GM18511 (cell line): ENCODE results near the gene ERC1.
"Not testable (repeated sequence)": the region's sequence is repeated elsewhere in the genome, so short reads cannot be mapped to it uniquely, and the experiment has no call there.

ENCODE experiments used
- ATAC-seq: cut with Tn5 transposase; IDR thresholded peaks from one replicate; pipeline ENCODE4 v1.9.1; 2021; ENCODE audit warnings: mild to moderate bottlenecking, moderate library complexity; ENCODE audit not compliant: unreplicated experiment

Gene ERC1

DNA sequence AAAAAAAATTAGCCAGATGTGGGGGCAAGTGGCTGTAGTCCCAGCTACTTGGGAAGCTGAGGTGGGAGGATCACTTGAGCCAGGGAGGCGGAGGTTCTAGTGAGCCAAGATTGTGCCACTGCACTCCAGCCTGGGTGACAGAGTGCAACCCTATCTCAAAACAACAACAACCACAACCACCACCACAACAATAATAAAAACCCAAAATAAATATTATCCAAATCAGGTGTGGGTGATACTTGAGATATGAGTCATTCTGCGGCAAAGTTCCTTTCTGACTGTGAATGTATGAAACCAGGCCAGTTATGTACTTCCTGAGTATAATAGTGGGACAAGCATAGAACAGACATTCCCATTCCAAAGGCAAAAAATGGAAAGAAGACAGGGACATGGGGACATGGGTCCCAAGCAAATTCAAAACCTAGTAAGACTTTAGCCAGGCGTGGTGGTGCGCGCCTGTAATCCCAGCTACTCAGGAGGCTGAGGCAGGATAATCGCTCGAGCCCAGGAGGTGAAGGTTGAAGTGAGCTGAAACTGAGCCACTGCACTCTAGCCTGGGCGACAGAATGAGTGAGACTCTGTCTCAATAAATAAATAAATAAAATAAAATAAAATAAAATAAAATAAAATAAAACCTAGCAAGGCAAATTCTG lies 9.7 kb upstream of the ERC1 start:
- peak; percentile 55 for ATAC-seq

DNA sequence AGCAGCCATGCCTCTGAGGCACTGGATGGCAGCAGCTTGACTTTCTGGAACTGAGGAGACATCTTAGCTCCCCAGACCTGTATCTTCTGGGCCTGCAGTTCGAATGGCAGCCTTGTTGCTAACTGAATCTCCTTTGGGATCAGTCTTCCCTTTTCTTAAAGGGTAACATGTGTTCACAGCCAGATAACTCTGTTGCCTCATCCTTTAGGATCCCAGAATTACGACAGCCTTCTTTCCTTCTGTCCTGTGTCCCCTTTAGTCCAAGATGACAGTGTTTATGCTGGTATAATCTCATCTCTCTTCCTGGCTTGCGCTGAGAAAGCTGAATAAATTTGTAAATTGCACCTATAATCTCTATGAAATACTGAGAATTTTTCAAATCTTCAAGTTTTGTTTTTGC lies 9.1 kb upstream of the ERC1 start:
- no peak for ATAC-seq

DNA sequence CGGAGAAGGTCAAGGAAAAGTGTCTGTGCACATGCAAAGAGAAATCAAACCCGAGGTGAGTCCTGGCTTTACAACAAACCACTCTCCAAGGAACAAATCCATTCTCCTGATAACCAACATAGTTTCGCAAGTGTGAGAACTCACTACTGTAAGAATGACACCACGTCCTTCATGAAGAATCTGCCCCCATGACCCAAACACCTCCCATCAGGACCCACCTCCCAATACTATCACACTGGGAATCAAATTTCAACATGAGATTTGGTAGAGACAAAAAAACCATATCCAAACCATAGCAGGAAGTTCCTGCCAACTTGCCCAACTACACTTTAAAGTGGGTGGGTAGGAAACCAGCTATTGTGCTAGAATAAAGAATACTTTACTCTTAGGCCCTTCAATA lies 2.4 kb upstream of the ERC1 start:
- no peak for ATAC-seq

DNA sequence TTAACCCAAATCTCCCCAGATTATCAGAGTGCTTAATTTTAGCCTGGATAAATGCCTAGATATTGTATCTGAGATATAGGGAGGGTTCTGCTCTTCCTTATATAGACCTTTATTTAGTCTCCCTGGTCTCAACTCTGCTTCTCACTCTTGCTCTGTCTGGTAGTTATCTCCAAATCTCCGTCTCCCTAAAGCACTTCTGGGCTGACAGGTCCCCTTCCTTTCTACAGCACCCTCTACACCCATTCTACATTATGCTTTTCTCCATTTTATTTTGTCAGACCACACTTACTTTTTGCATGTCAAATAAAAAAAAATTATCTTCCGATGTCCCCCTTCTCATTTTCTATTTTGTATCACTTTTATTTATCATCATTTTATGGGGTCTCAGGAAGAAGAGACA lies 2.0 kb upstream of the ERC1 start:
- ATAC-seq: no peak

DNA sequence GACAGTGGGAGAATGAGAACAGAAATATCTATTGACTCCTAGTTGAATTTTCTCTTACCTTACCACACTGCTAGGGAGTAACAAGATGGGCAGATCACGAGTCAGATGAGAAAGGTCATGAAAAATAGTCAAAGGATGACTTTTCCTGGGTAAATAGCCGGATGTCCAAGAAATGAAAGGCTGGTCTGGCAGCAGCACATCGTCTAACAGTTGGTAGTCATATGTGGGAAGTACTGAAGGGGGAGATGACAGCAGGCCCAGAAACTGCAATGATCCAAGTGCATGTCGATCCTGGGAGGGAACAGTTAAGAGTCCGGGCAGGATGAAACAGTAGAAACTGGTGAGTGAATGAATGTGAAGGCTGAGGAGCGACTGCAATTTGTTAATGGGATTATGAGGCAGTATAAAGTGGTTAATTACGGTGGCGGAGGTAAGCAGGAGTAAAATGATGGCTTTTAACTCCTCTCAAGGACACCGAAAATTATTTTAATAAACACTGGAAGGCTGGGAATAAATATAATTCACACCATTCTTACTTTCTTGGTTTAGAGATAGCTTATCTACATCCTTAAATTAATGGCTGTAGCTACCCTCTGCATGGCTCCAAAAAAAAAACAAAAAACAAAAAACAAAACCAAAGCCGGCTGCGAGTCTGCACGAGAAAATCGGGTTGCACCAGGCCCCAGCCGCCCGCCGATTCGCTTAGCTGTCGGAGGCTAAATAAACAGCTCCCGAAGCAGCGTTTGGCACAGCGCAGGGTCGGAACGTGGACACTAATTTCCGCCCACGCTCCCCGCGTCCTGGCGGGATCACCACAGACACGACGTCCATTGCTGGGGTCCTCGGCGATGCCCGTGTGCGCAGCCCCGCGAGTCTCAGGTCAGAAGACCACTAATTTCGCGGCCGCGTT lies 1.0 kb upstream of the ERC1 start:
- peak; percentile 14 for ATAC-seq

DNA sequence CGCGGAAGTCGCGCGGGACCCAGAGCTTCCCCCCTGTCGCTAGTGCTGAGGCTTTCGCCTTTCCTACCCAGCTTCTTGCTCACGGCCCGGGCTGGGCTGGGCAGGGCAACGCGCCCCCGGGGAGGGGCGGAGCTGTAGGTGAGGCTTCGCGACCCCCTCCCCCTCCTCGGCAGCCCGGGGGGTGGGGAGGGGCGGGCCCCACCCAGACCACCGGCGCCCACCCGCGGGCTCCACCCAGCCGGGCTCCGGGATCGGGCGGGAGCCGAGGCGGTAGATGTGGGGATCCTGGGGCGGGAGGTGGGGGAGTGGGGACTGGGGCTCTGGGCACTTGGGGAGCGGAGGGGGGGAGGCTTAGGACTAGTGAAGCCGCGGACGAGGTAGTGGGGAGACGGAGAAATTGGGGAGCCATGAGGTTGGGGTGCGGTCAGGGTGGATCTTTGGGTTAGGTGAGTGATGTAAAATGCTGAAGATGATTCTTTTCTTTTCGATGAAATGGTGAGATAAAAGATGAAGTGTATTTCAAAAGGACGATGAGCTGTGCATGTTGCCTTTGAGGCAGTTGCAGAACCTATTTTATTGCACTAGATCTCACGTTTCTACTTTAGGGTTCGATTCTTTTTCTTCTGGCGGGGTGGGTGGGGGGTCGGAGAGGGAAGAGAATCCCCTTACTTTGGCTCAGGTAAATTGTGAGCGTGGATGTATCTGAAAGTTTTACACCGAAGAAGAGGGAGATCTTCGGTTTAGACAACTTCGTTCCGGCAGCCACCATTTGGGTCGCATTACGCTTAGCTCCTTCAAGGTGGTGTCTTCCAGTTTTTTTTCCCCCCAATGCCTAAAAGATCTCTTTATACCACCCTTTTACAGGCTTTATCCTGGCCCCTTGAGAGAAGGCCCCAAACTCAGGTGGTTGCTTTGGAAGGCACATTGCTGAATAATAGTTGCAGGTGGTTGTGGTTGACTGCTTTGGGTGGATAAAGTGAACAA lies 619 bp downstream of the ERC1 start:
- peak; percentile 35 for ATAC-seq

DNA sequence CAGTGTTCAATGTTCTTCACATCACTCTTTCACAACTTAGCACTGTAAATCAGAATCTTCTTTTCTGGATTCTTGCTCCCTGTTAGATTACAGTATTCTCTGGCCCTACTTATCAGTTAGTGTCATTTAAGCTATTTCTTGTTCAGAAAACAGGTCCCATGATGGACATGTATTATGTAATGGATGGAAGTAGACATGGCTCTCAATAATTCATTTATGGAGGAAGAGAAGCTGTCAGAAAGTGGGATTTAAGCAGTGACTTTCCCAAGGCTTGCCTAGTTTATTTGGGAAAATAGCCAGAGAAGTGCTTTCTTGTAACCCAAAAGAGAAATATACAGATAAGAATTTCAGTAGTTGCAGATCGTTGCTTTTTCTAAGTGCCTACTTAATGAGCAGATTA lies 1.6 kb downstream of the ERC1 start:
- no peak for ATAC-seq

DNA sequence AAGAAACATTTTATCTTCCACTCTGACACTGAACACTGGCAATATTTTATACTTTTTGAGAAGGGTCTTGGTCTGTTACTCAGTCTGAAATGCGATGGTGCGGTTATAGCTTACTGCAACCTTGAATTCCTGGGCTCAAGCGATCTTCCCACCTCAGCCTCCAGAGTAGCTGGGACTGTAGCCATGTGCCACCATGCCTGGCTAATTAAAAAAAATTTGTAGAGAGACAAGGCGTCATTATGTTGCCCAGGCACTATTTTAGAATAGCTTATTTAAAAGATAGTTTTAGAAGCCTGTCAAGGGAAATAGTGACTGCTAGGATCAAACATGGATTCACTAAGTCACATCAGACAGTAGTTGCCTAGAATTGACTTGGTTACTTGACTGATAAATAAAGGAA lies 5.9 kb downstream of the ERC1 start:
- ATAC-seq: no peak

DNA sequence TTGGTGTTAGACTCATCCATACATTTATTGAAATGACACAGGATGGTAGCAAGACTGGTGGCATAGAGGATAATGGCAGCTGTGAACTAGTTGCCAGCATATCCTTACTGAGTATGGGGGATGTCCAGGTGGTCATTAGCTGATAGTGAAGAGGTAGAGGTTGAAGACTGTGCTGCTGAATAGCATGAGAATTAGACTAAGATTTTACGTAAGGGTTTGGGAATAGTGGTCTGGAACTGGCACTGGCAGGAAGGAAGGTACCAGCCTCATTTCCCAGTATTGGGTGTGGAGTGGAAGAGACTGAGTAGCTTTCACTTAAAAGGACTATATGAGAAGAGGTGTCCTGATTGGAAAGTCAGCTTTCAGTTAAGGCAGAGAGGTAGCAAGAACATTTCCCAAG lies 6.5 kb downstream of the ERC1 start:
- no peak for ATAC-seq

DNA sequence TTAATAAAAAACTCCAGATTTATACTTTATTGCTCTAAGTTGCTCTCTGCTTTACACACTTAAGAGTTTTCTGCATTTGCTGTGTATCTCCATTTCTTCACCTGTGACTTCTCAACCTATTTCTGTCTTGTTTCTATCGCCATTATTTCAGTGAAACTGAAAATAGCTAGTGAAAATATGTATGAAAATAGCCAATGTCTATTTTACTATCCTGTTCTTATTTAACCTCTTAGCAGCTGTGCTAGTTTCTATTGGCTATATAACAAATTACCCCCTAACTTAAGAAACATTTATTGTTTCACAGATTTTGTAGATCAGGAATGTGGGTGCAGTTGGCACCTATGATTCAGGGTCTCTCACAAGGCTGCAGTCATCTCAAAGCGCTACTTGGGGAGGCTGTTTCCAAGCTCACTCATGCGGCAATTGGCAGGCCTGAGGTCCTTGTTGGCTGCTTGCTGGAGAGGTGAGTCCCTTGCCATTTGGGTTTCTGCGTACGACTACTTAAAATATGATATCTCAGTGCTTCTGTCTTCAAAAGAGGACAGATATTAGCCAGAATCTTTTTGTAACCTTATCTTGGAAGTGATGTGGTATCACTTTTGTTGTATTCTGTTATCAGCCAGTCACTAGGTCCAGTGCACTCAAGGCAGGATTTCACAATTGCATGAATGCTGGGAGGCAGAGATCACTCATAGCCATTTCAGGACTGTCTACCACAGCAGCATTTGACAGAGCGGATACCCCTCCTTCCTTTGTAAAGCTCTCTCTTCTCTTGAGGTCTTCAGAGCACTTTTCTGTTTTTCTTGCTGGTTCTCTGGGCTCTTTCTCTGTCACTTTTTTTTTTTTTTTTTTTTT lies 7.2 kb downstream of the ERC1 start:
- no peak for ATAC-seq

DNA sequence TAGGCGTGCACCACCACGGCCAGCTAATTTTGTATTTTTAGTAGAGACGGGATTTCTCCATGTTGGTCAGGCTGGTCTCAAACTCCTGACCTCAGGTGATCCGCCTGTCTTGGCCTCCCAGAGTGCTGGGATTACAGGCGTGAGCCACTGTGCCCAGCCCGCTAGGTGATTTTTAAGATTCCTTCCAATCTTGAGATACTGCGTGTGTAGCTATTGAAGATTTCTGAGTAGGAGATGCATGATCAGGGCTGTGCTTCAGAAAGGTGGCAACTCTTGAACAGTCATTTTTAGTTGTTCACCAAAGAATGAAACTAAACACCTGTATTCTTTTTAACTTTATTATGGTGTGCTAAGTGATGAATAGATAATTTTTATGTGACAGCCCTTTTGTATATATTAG lies 8.7 kb downstream of the ERC1 start:
- ATAC-seq: not testable (repeated sequence)

DNA sequence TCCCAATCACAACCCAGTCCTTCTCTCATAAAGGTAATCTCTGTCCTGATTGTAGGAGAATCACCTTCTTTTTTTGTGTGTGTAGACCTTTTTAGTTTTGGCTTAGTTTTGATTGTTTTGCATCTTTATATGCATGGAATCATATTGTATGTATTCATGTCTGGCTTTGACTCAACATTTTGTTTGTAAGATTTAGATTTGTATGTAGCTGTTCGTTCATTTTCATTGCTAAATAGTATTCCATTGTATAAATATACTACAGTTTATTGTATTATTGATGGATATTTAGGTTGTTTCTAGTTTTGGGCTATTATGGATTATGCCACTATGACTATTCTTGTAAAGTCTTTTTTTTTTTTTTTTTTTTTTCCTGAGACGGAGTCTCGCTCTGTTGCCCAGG lies 10.5 kb downstream of the ERC1 start:
- no peak for ATAC-seq

DNA sequence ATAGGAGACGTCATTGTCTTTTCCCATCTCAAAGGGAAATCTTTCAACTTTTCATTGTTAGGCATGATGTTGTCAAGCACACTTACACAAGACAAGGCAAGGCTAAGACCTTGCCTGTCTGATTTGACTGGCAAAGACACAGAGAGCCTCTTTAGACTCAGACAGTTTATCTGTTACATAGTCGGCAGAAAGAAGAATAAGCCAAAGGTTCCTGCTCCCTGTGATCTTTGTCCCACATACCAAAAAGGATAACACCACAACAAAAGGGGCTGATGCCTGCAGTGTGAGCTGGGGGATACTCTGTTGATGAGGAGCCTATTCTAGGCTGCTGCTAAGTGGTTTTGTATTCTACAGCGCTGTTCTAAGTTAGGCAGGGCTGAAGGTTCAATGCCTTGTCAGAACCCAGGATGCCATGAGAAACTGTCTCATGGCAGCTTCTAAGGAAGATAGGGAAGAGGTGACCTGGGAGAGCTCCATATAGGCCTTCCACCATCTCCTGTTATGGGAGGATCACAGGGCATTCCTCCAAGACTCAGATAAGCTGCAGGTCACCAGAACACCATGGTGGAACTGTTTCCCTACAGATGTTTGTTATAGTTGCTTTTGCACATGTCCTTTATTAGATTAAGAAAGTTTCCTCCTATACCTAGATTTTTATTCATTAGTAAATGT lies 12.7 kb downstream of the ERC1 start:
- ATAC-seq: no peak

DNA sequence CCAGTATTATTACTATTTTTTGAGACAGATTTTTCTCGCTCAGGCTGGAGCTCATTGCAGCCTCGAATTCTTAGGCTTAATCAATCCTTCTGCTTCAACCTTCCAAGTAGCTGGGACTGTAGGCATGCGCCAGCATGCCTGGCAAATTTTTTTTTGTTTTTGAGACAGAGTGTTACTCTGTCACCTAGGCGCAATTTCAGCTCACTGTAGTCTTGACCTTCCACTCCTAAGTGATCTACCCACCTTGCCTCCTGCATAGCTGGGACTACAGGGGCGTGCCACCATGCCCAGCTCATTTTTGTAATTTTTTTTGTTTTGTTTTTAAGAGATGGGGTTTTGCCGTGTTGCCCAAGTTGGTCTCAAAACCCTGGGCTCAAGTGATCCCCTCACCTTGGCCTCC lies 15.2 kb downstream of the ERC1 start:
- ATAC-seq: no peak

DNA sequence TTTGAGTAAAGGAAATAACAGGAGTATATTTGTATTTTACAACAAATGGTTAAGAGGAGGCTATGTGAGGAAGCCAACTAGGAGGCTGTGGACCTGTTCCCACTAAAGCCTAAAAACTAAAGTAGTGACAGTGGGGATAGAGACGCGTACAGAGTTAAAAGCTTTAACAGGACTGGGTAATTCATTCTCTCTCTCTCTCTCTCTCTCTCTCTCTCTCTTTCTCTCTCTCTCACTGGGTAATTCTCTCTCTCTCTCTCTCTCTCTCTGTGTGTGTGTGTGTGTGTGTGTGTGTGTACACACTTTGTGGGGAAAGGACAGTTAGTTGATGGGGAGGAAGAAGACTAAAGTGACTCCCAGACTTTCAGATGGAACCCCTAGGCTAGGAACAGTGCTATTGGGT lies 16.3 kb downstream of the ERC1 start:
- ATAC-seq: no peak

DNA sequence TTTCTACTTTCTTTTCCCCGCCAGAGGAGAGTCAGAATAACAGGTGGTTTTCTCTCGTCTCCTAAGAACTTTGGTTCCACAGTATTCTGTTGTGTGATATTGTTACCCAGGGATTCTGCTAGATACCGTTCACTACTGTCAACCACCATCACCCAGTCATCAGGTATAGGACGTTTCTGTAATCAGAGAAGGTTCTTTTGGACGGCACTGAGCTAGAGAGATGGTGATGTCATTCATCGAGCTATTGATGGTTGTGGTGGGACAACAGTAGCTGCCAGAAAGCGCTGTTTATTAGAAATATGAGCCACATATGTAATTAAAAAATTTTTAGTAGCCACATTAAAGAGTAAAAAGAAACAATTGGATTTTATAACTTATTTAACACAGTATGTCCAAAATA lies 17.0 kb downstream of the ERC1 start:
- no peak for ATAC-seq

DNA sequence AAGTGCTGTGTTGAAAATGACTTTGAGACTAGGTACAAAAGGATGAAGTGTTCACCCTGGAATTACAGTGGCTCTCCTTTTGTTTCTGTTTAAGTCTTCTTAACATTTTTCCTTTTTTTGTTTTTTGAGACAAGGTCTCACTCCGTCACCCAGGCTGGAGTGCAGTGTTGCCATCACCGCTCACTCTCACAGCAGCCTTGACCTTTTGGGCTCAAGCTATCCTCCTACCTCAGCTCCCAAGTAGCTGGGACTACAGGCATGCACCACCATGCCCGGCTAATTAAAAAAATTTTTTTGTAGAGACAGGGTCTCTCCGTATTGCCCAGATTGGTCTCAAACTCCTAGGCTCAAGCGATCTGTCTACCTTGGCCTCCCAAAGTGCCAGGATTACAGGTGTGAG lies 20.1 kb downstream of the ERC1 start:
- ATAC-seq: no peak

DNA sequence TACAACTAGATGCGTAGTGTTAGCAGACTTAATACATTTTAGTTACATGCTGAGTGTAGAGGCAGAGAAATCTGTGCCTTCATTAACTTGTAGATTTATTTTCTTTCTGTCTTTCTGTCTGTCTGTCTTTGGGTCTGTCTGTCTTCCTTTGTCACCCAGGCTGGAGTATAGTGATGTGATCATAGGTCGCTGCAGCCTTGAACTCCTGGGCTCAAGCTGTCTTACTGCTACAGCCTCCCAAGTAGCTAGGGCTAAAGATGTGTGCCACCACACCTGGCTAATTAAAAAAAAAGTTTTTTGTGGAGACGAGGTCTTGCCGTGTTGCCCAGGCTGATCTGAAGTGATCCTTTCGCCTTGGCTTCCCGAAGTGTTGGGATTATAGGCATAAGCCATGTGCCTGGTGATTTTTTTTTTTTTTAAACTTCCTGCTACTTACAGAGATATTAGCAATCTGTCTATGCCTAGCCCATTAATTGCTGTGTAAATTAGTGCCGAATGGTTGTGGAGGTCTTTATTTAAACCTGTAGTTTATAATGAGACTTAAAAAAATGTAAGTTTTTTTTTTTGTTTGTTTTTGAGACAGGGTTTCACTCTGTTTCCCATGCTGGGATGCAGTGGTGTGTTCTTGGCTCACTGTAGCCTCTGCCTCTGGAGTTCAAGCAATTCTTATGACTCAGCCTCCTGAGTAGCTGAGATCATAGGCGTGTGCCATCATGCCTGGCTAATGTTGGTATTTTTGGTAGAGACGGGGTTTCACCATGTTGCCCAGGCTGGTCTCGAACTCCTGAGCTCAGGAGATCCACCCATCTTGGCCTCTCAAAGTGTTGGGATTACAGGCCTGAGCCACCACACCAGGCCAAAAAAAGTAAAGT lies 22.8 kb downstream of the ERC1 start:
- no peak for ATAC-seq

DNA sequence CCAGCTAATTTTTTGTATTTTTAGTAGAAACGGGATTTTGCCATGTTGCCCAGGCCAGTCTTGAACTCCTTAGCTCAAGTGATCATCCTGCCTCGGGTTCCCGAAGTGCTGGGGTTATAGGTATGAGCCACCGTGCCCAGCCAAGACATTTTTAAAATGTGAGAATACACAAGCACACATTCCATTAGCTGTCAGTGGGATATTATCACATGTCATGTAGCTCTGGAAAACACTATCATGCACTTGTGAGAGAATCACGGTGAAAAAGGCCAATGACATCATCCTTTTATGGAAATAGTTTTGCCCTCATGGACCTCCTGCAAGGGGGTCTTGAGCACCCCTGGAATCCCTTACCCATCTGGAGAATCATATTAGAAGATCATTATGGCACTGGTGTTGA lies 28.3 kb downstream of the ERC1 start:
- ATAC-seq: no peak
